HK-2 (cell line): ENCODE data around the gene CNR2.
A peak's percentile ranks its signal among the peaks of the same experiment; 100 is the strongest.
"Not testable (repeated sequence)": the region's sequence is repeated elsewhere in the genome, so short reads cannot be mapped to it uniquely, and the experiment has no call there.

Experiments used
- DNase-seq: peaks from one replicate; pipeline ENCODE4 v3.0.0-alpha.2; 2018; ENCODE audit not compliant: unreplicated experiment

The CNR2 gene

GRCh38 chr1:23916209-23917131 lies 3.3 kb upstream of the CNR2 start:
- DNase-seq = peak; percentile 79

GRCh38 chr1:23915466-23915865 lies 2.3 kb upstream of the CNR2 start:
- DNase-seq = no peak

- no peak for DNase-seq
These were observed 1.8 kb upstream of the CNR2 start for GRCh38 chr1:23914921-23915320.

GRCh38 chr1:23911921-23912320 lies 1.2 kb downstream of the CNR2 start:
- DNase-seq = no peak

- DNase-seq = no peak
These were observed 2.5 kb downstream of the CNR2 start for GRCh38 chr1:23910553-23911246.

GRCh38 chr1:23910144-23910543 lies 3.0 kb downstream of the CNR2 start:
- no peak for DNase-seq

- DNase-seq = no peak
These were observed 3.8 kb downstream of the CNR2 start for GRCh38 chr1:23909412-23909811.

GRCh38 chr1:23908453-23909341 lies 4.5 kb downstream of the CNR2 start:
- peak; percentile 24 for DNase-seq

GRCh38 chr1:23906731-23907130 lies 6.4 kb downstream of the CNR2 start:
- DNase-seq = no peak

- DNase-seq = no peak
These were observed 7.6 kb downstream of the CNR2 start for GRCh38 chr1:23905461-23906025.

- DNase-seq = peak; percentile 19
These were observed 8.3 kb downstream of the CNR2 start for GRCh38 chr1:23904748-23905357.

GRCh38 chr1:23903754-23904153 lies 9.4 kb downstream of the CNR2 start:
- no peak for DNase-seq

- no peak for DNase-seq
These were observed 10.6 kb downstream of the CNR2 start for GRCh38 chr1:23902321-23903278.

GRCh38 chr1:23900017-23900416 lies 13.1 kb downstream of the CNR2 start:
- DNase-seq = not testable (repeated sequence)

GRCh38 chr1:23899070-23899469 lies 14.1 kb downstream of the CNR2 start:
- no peak for DNase-seq

- DNase-seq = no peak
These were observed 16.1 kb downstream of the CNR2 start for GRCh38 chr1:23897083-23897482.

GRCh38 chr1:23896491-23896890 lies 16.7 kb downstream of the CNR2 start:
- DNase-seq = no peak

GRCh38 chr1:23895993-23896392 lies 17.2 kb downstream of the CNR2 start:
- no peak for DNase-seq

GRCh38 chr1:23895082-23895481 lies 18.1 kb downstream of the CNR2 start:
- DNase-seq = no peak

- no peak for DNase-seq
These were observed 24.1 kb downstream of the CNR2 start for GRCh38 chr1:23889074-23889473.
